NT2/D1 (cell line): ENCODE measurements around the gene SAMD8.
"Not testable (repeated sequence)": the region's sequence is repeated elsewhere in the genome, so short reads cannot be mapped to it uniquely, and the experiment has no call there.

ENCODE experiments used
- DNase-seq: peaks from one replicate; pipeline ENCODE4 v3.0.0-alpha.2; 2011; ENCODE audit warnings: low read depth, low spot score
- H3K27me3 ChIP-seq: 2 replicates; pipeline ENCODE4 v1.6.0; 2011; ENCODE audit warnings: mild to moderate bottlenecking; ENCODE audit not compliant: insufficient read length, insufficient read depth
- H3K36me3 ChIP-seq: 2 replicates; pipeline ENCODE4 v1.6.1; 2011; ENCODE audit warnings: mild to moderate bottlenecking, low read length, mixed read lengths; ENCODE audit not compliant: insufficient read depth, insufficient read length
- H3K4me1 ChIP-seq: 2 replicates; pipeline ENCODE4 v1.5.1; 2011; ENCODE audit not compliant: insufficient read depth, insufficient read length
- H3K4me3 ChIP-seq: 2 replicates; pipeline ENCODE4 v1.5.1; 2011; ENCODE audit warnings: low read depth; ENCODE audit not compliant: insufficient read length
- H3K9ac ChIP-seq: 2 replicates; pipeline ENCODE4 v1.6.0; 2011; ENCODE audit warnings: low read depth; ENCODE audit not compliant: insufficient read length
- H3K9me3 ChIP-seq: 2 replicates; pipeline ENCODE4 v1.5.1; 2011; ENCODE audit warnings: mild to moderate bottlenecking, low read length; ENCODE audit not compliant: insufficient read depth
- SUZ12 ChIP-seq: IDR thresholded peaks from 2 replicates; pipeline ENCODE4 v1.6.1; 2011; ENCODE audit not compliant: insufficient read length, insufficient read depth; ENCODE audit errors: extremely low read depth
- YY1 ChIP-seq: IDR thresholded peaks from 2 replicates; pipeline ENCODE4 v1.6.1; 2011; ENCODE audit not compliant: insufficient read length, insufficient read depth
- ZNF274 ChIP-seq: IDR thresholded peaks from 2 replicates; pipeline ENCODE4 v1.6.1; 2011; ENCODE audit warnings: mild to moderate bottlenecking, low read depth, low read length

Gene SAMD8

GRCh38 chr10:75179657-75180177 is 68.3 kb downstream of the SAMD8 start:
- H3K36me3 ChIP-seq, result peaks cover 12% of the 10 kb centered on the region
- no peak overlapping the region for H3K4me3 ChIP-seq
- no peaks in the 10 kb centered on the region for H3K27me3 ChIP-seq
- H3K9ac ChIP-seq, result no peak overlapping the region
- no peak for DNase-seq
- H3K9me3 ChIP-seq, result no peaks in the 10 kb centered on the region
- no peak for TF ChIP-seq SUZ12
- no peak for TF ChIP-seq YY1
- no peak for TF ChIP-seq ZNF274
- H3K4me1 ChIP-seq, result no peaks in the 10 kb centered on the region

DNA sequence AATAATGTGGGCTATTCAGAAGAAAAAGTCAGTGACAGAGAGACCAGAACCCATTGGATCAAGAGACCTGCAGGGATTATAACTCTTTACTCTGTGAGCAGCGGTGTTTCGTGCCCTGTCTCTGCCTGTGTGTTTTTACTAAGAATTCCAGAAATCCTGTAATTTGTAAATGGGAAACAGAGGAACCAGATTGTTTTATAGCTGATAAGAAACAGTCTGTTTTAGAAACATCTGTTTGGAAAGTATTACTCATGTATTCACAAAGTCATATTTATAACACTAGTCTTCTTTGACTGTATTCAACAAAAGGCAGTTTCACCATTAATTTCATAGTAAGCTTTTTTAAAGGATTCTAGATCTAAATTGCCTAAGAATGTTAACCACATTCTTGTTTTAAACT is 69.1 kb downstream of the SAMD8 start:
- H3K4me3 ChIP-seq, result no peak overlapping the region
- no peaks in the 10 kb centered on the region for H3K4me1 ChIP-seq
- H3K36me3 ChIP-seq, result peaks cover 12% of the 10 kb centered on the region
- H3K9ac ChIP-seq, result no peak overlapping the region
- DNase-seq, result no peak
- no peaks in the 10 kb centered on the region for H3K9me3 ChIP-seq
- TF ChIP-seq SUZ12 (no peak), ZNF274 (no peak), YY1 (no peak)
- H3K27me3 ChIP-seq, result no peaks in the 10 kb centered on the region

DNA sequence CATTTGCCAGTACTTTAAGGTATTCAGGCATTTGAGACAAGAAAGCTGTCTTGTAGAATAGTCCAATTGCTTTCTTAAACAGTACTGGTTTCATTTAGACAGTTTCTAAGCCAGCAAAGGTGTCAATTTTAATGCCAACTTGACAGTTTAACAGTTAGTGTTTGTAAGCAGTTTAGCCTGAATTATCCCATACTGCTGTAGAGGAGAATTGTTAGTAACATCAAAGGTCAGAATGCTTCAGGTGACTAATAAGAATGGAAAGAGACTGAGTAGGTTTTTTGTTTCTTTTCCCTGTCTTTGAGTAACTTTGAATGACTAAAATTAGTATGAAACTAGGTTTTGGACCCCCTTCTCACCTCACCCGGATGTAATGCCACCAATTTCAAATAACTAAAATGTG is 69.6 kb downstream of the SAMD8 start:
- Histone ChIP-seq H3K4me1 (no peaks in the 10 kb centered on the region), H3K4me3 (no peak overlapping the region), H3K27me3 (no peaks in the 10 kb centered on the region), H3K9me3 (no peaks in the 10 kb centered on the region), H3K36me3 (peaks cover 8% of the 10 kb centered on the region), H3K9ac (no peak overlapping the region)
- no peak for DNase-seq
- no peak for TF ChIP-seq SUZ12
- no peak for TF ChIP-seq ZNF274
- TF ChIP-seq YY1, result no peak

DNA sequence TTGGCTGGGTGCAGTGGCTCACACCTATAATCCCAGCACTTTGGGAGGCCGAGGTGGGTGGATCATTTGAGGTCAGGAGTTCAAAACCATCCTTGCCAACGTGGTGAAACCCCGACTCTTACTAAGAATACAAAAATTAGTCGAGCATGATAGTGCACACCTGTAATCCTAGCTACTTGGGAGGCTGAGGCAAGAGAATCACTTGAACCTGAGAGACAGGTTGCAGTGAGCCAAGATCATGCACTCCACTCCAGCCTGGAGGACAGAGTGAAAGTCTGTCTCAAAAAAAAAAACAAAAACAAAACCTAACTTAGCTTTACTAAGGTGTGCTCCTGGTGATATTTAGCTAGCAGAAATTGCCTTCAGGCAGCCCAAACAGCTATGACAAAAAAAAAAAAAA is 74.9 kb downstream of the SAMD8 start:
- no peak for DNase-seq
- H3K9ac ChIP-seq, result no peak overlapping the region
- H3K27me3 ChIP-seq, result no peaks in the 10 kb centered on the region
- H3K4me1 ChIP-seq, result no peaks in the 10 kb centered on the region
- no peaks in the 10 kb centered on the region for H3K36me3 ChIP-seq
- TF ChIP-seq ZNF274, result no peak
- no peaks in the 10 kb centered on the region for H3K9me3 ChIP-seq
- no peak overlapping the region for H3K4me3 ChIP-seq

GRCh38 chr10:75187961-75188426 is 76.5 kb downstream of the SAMD8 start:
- TF ChIP-seq SUZ12 (no peak), ZNF274 (no peak), YY1 (no peak)
- H3K9ac ChIP-seq, result no peak overlapping the region
- DNase-seq, result peak; percentile 36

GRCh38 chr10:75188522-75188921 is 77.1 kb downstream of the SAMD8 start:
- not testable (repeated sequence) for H3K36me3 ChIP-seq, H3K4me3 ChIP-seq, H3K9me3 ChIP-seq, H3K4me1 ChIP-seq, DNase-seq, H3K27me3 ChIP-seq, H3K9ac ChIP-seq

More at GRCh38 chr10:75187961-75188426, 76.5 kb downstream of the SAMD8 start:
- Histone ChIP-seq H3K27me3 (no peaks in the 10 kb centered on the region), H3K9me3 (no peaks in the 10 kb centered on the region), H3K4me3 (no peak overlapping the region), H3K4me1 (peaks cover 3% of the 10 kb centered on the region), H3K36me3 (no peaks in the 10 kb centered on the region)

- no peaks in the 10 kb centered on the region for H3K9me3 ChIP-seq
- no peak overlapping the region for H3K9ac ChIP-seq
- H3K36me3 ChIP-seq, result no peaks in the 10 kb centered on the region
- H3K27me3 ChIP-seq, result no peaks in the 10 kb centered on the region
- DNase-seq, result no peak
- no peak overlapping the region for H3K4me3 ChIP-seq
- peaks cover 3% of the 10 kb centered on the region for H3K4me1 ChIP-seq
- TF ChIP-seq YY1, result no peak
- no peak for TF ChIP-seq SUZ12
- TF ChIP-seq ZNF274, result no peak
Observed at GRCh38 chr10:75189266-75190096, 78.0 kb downstream of the SAMD8 start.
